ENCODE results near the gene WRNIP1.

WRNIP1 gene

GRCh38 chr6:2780102-2780737, 15.0 kb downstream of the WRNIP1 start:
- no peak for TF ChIP-seq ZNF274 (IDR thresholded peaks at IDR 0.05; ENCODE audit: low read depth, low read length)
- H3K4me3 ChIP-seq (ENCODE audit: low read length), result no peak overlapping the region

- TF ChIP-seq ZNF274 (IDR thresholded peaks at IDR 0.05; ENCODE audit: low read depth, low read length), result no peak
- no peak overlapping the region for H3K4me3 ChIP-seq (ENCODE audit: low read length)
Measured at GRCh38 chr6:2781685-2782355, 16.6 kb downstream of the WRNIP1 start.

DNA sequence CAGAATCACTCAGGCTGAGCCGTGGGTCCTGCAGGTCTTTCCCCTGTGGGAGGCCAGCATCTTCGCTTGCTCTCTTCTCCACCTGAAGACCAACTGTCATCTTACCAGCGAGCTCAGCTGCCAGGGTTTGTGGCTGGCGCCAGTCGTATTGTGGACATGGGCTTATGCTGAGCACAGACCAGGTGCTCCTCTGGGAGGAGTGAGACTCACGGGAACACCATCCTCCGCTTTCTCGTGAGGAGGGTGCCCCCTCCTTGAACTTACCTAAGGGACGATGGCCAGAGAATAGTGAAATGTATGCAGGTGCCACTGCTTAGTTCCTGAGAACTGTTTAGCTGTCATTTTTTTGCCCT, 17.1 kb downstream of the WRNIP1 start:
- no peak for TF ChIP-seq ZNF274 (IDR thresholded peaks at IDR 0.05; ENCODE audit: low read depth, low read length)
- no peak overlapping the region for H3K4me3 ChIP-seq (ENCODE audit: low read length)

- no peak overlapping the region for H3K4me3 ChIP-seq (ENCODE audit: low read length)
- TF ChIP-seq ZNF274 (IDR thresholded peaks at IDR 0.05; ENCODE audit: low read depth, low read length), result no peak
Measured at GRCh38 chr6:2782825-2783187, 17.6 kb downstream of the WRNIP1 start.

DNA sequence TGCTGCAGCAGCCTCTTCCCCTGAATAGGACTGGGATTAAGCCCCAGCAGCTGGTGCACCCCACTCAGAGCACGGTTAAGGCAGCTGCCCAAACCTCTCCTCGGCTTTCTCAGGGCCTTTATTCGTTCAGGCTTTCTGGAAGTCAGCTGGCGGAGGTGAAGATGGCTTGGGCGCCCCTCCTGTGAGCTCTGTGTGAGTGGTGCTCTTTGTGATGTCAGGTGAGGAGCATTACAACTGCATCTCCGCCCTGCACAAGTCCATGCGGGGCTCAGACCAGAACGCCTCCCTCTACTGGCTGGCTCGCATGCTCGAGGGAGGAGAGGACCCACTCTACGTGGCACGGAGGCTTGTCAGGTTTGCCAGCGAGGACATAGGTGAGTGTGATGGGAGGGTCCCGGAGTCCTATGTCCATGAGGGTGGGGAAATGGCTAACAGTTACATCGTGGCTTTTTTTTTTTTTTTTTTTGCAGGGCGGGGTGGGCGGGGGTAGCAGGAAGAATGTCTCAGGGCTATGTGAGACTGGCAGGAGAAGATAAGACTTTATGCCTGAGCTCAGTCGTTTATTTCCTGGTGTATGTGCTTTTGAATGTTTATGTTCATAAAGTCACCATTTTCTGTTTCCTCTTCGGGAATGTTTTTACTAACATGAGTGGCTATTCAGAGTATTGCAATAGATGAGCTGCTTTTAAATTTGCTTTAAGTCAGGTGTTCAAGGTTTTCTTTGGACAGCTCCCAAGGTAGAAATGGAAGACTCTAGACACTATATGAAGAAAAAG, 18.2 kb downstream of the WRNIP1 start:
- no peak overlapping the region for H3K4me3 ChIP-seq (ENCODE audit: low read length)
- TF ChIP-seq ZNF274 (IDR thresholded peaks at IDR 0.05; ENCODE audit: low read depth, low read length), result no peak

GRCh38 chr6:2784061-2784460, 18.9 kb downstream of the WRNIP1 start:
- no peak for TF ChIP-seq ZNF274 (IDR thresholded peaks at IDR 0.05; ENCODE audit: low read depth, low read length)
- no peak overlapping the region for H3K4me3 ChIP-seq (ENCODE audit: low read length)

DNA sequence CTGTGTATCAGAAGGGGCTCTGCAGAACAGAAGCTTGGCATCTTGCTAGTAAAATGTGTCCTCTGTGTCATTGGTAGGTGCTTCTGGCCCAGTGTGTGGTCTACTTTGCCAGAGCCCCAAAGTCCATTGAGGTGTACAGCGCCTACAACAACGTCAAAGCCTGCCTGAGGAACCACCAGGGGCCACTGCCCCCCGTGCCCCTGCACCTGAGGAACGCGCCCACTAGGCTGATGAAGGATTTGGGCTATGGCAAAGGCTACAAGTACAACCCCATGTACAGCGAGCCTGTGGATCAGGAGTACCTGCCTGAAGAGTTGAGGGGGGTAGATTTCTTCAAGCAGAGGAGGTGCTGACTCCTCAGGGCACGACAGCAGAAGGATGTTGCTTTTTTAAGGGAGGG, 19.7 kb downstream of the WRNIP1 start:
- no peak for TF ChIP-seq ZNF274 (IDR thresholded peaks at IDR 0.05; ENCODE audit: low read depth, low read length)
- no peak overlapping the region for H3K4me3 ChIP-seq (ENCODE audit: low read length)

DNA sequence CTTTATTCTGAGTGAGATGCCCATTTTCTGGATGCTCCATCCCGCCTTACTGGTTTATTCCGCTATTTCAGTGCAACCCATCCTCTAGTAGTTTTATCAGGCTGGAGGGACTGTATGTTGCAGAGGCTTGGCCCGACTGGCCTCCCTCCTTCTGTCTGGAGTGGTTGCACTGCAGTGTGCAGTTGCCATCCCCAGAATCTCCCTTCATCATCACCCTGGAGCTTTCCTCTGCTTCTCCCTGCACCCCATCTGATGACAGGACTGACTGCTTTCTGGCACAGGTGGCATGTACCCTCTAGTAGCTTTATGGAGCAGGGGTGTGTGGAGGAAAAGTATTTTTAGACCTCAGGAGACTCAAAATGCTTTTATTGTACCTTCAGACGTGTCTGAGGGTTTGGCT, 21.1 kb downstream of the WRNIP1 start:
- TF ChIP-seq ZNF274 (IDR thresholded peaks at IDR 0.05; ENCODE audit: low read depth, low read length), result no peak
- H3K4me3 ChIP-seq (ENCODE audit: low read length), result no peak overlapping the region

DNA sequence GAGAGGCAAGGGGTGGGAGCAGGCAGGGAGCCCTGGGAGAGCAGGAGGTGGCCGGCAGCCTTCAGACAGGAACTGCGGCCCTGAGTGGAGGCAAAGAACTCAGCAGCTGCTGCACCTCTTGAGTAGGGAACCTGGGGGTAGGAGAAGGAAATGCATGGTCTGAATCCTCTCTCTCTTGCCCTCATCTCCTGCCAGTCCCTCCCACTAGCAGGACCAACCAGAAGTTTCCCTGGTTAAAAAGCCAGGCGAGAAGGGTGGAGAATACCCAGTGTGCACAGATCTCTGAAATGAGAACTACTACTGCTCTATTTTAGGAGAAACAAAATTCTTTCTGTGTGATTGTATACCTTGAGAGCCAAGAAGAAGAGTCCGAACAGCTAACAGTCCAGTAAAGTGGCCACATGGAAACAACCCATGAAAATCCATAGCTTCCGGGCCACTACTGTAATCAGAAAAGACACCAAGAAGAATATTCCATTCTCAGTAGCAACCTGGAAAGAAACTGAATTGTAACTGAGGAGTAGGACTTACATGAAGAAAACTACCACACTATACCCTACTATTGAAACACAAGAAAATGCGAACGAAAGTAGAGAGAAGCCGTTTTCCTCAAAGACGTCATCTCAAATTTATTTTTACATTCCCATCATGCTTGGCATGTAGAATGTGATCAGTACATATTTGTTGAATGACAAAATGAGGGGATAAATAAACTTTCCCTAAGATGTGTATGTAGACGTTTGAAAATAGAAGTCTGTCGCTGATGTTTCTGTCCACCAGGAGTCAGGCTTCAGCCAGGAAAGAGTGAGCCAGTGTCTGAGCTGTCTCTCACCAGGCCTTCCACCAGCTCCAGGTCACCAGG, 25.6 kb downstream of the WRNIP1 start:
- H3K4me3 ChIP-seq (ENCODE audit: low read length), result no peak overlapping the region
- TF ChIP-seq ZNF274 (IDR thresholded peaks at IDR 0.05; ENCODE audit: low read depth, low read length), result no peak

DNA sequence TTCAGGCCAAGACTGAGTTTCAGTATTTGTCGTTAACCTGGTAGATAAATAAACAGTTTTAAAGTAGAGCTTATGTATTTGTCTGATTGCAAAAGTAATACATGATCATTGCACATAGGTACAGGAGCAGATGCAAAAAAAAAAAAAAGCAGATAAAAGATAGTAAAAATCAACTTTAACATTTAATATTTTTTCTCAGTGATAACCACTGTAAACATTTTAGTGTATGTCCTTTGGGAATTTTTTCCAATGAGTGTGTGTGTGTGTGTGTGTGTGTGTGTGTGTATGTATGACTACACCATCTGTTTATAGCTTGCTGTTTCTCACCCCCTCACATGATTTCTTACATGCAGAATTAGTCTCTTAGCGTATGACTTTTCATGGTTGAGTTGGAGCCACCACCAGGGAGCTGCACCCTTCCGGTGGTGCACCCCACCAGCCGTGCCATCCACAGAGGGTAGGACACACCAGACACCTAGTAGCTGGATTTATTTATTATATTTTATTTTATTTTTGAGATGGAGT, 26.3 kb downstream of the WRNIP1 start:
- no peak overlapping the region for H3K4me3 ChIP-seq (ENCODE audit: low read length)
- no peak for TF ChIP-seq ZNF274 (IDR thresholded peaks at IDR 0.05; ENCODE audit: low read depth, low read length)

GRCh38 chr6:2792330-2793110, 27.3 kb downstream of the WRNIP1 start:
- TF ChIP-seq ZNF274 (IDR thresholded peaks at IDR 0.05; ENCODE audit: low read depth, low read length), result no peak
- H3K4me3 ChIP-seq (ENCODE audit: low read length), result no peak overlapping the region

- TF ChIP-seq ZNF274 (IDR thresholded peaks at IDR 0.05; ENCODE audit: low read depth, low read length), result no peak
- no peak overlapping the region for H3K4me3 ChIP-seq (ENCODE audit: low read length)
Measured at GRCh38 chr6:2793534-2794151, 28.4 kb downstream of the WRNIP1 start.

DNA sequence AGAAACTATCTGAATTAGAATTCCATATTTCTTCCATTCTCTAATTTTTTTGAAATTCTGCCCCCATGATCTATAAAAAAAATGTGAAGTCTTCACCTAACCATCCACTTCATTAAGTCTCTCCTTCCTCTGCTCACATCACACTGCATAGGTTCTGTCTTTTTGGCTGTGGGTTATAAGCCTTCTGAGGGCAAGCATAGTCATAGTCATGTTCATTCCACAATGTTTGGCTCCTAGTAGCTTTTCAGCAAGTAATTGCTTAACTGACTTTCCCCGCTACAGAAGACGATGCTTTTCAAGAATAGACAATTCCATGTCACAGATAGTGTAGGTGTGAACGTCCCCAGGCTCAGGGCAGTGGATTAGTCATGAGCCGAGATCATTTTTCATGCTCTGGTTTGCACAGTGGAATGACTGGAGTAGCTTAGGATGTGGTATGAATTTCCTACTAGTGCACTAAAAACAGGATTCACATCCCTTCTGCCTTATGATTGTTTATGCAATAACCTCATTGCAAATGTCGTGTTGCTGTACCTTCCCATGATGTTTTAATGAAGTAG, 29.1 kb downstream of the WRNIP1 start:
- no peak for TF ChIP-seq ZNF274 (IDR thresholded peaks at IDR 0.05; ENCODE audit: low read depth, low read length)
- no peak overlapping the region for H3K4me3 ChIP-seq (ENCODE audit: low read length)
